ENCODE measurements around the gene SLC22A4.

DNA sequence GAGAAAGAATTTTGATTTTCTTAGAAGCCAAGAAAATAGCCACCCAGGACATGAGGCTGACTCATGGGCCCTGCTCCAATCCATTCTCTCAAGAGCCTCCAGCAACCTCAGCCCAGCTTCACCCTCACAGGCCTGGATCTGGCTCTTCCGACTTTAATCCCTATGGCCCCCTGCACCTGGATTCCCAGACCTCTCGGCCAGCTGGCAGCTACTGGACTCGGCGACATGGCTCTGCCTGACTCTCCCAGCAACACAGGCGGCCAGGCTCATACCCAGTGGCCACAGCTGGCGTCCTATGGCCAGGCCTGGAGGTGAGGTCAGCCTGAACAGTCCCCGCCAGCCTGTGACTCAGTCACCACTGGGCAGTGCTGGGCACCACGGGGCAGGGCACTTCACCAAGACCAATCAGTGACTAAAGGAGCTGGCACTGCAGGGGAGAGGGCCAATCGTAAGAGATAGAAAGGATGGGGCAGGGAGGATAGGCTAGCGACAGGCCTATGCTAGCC is 42.9 kb upstream of the SLC22A4 start:
- TF ChIP-seq, protein P1, sequence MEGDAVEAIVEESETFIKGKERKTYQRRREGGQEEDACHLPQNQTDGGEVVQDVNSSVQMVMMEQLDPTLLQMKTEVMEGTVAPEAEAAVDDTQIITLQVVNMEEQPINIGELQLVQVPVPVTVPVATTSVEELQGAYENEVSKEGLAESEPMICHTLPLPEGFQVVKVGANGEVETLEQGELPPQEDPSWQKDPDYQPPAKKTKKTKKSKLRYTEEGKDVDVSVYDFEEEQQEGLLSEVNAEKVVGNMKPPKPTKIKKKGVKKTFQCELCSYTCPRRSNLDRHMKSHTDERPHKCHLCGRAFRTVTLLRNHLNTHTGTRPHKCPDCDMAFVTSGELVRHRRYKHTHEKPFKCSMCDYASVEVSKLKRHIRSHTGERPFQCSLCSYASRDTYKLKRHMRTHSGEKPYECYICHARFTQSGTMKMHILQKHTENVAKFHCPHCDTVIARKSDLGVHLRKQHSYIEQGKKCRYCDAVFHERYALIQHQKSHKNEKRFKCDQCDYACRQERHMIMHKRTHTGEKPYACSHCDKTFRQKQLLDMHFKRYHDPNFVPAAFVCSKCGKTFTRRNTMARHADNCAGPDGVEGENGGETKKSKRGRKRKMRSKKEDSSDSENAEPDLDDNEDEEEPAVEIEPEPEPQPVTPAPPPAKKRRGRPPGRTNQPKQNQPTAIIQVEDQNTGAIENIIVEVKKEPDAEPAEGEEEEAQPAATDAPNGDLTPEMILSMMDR (optimal IDR thresholded peaks at IDR 0.05 in 1 of 3, IDR thresholded peaks at IDR 0.05 in 1 of 3, conservative IDR thresholded peaks at IDR 0.05 in 1 of 3; ENCODE audit: extremely low read depth in 1 of 3, insufficient read depth in 2 of 3, low read length in 3 of 3) = no peak
- no peak for TF ChIP-seq EZH2 (IDR thresholded peaks at IDR 0.05; ENCODE audit: low read length)
